ENCODE results near the gene MS4A4A. TPM values are rescaled to one million over a fixed set of nuclear protein-coding genes. Genes with fewer than 3 reads are reported as not detected.
A peak's percentile ranks its signal among the peaks of the same experiment; 100 is the strongest.

Gene MS4A4A
- total and polyA plus RNA-seq, 9 of the 15 experiments (the other 6 are each of a cell fraction or from before 2014, with no cell fraction given), result 0.77 to 41.4 (median 10.1) TPM

DNA sequence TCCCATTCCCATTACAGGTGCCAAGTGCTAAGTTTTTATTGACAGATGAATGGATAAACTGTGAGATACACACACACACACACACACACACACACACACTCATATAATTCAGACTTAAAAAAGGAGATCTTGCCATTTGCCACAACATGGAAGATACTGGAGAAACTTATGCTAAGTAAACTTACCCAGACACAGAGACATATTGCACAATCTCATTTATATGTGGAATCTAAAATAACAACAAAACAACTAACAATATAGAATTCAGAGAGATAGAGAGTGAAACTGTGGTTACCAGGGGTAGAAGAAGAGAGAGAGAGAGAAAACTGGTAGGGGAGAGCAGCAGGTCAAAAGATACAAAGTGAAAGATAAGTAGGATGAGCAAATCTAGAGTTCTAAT, 48.0 kb downstream of the MS4A4A start:
- no peaks in the 10 kb centered on the region for H3K79me2 ChIP-seq (ENCODE audit: control insufficient read depth, insufficient read depth, low read length)
- ChIA-PET POLR2A (no interaction called here), CTCF (ENCODE audit: low intra/inter-chr PET ratio) (no interaction called here)
- in situ Hi-C loops (cut with MboI) (no loop called here), intact Hi-C loops (cut with micrococcal nuclease) (no loop called here)
- no peak overlapping the region for H3K27ac ChIP-seq (ENCODE audit: extremely low read depth, low read depth, low read length)
- H3K9me1 ChIP-seq (ENCODE audit: control insufficient read depth, insufficient read depth, low read length), result no peaks in the 10 kb centered on the region
- FAIRE-seq (no peak), ATAC-seq (no peak), DNase-seq (ENCODE audit: extremely low read depth in 1 of 4, low spot score in 3 of 4) (no peak)
- no peak overlapping the region for H3K4me2 ChIP-seq (ENCODE audit: insufficient read depth, low read length)
- no peak overlapping the region for H3K9ac ChIP-seq (ENCODE audit: insufficient read depth in 1 of 2, low read depth in 2 of 2, low read length in 2 of 2)
- H3K4me1 ChIP-seq (replicated peaks in 1 of 2; ENCODE audit: control insufficient read depth in 2 of 2, insufficient read depth in 2 of 2, low read length in 2 of 2), result no peaks in the 10 kb centered on the region
- no peaks in the 10 kb centered on the region for H3K27me3 ChIP-seq (ENCODE audit: control insufficient read depth in 2 of 2, insufficient read depth in 2 of 2, low read length in 2 of 2)
- H4K20me1 ChIP-seq (replicated peaks; ENCODE audit: control insufficient read depth, insufficient read depth, low read length), result no peaks in the 10 kb centered on the region
- H3K9me3 ChIP-seq (replicated peaks; ENCODE audit: control insufficient read depth, insufficient read depth, low read depth, low read length), result no peaks in the 10 kb centered on the region
- H3K36me3 ChIP-seq (ENCODE audit: control insufficient read depth, insufficient read depth, low read length), result no peaks in the 10 kb centered on the region
- H3K4me3 ChIP-seq, result no peak overlapping the region
- TF ChIP-seq CEBPG (CRISPR knock-in tag; IDR thresholded peaks at IDR 0.05) (no peak), CEBPG (tag; conservative IDR thresholded peaks at IDR 0.05 in 1 of 2, IDR thresholded peaks at IDR 0.05 in 1 of 2) (peak in 1 of 2 experiments; percentile 48; a peak in 1 of 4 replicates), CEBPB (tag; IDR thresholded peaks at IDR 0.05) (peak; percentile 63), POU5F1 (IDR thresholded peaks at IDR 0.05; ENCODE audit: borderline replicate concordance, low read depth, low read length, partially characterized antibody) (no peak), TOE1 (IDR thresholded peaks at IDR 0.05; ENCODE audit: borderline replicate concordance) (no peak), TOE1 (CRISPR knock-in tag; IDR thresholded peaks at IDR 0.05; ENCODE audit: borderline replicate concordance, low read depth) (no peak)
- BruUV-seq (replicated peaks), result no TSS peak
- no peak overlapping the region for H2AFZ ChIP-seq (ENCODE audit: low read depth, low read length)

DNA sequence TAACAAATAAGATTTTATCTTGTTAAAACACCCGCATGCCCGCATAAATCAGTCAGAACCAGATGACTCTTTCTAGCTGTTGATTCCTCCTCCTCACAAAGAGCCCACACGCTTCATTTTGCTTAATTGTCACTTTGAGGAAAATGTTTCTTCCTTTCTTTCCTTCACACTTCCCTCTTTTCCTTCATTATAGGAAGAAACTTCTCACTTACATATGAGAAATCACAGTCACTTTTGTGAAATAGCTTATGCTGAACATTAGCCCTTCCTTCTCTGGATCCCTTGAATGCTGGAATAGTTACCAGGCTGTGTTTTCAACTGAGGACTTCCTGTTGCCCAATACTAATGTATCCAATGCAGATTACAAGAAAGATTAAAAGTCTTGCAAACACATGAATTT, 52.4 kb downstream of the MS4A4A start:
- ChIA-PET CTCF (ENCODE audit: low intra/inter-chr PET ratio) (no interaction called here), POLR2A (interaction anchor here (0.9 kb wide), 1 partner anchor 13 kb away, joined by 3 read pairs; no protein-coding TSS in a partner anchor)
- TF ChIP-seq ZNF134 (CRISPR knock-in tag; conservative IDR thresholded peaks at IDR 0.05) (no peak), TCF7L2 (IDR thresholded peaks at IDR 0.05; ENCODE audit: low read depth, low read length) (no peak), ARID2 (IDR thresholded peaks at IDR 0.05) (no peak), KLF6 (CRISPR knock-in tag; IDR thresholded peaks at IDR 0.05; ENCODE audit: borderline replicate concordance) (no peak), SP1 (CRISPR knock-in tag; IDR thresholded peaks at IDR 0.05) (no peak), ZNF354B (CRISPR knock-in tag; IDR thresholded peaks at IDR 0.05) (no peak), THRAP3 (IDR thresholded peaks at IDR 0.05; ENCODE audit: borderline replicate concordance) (no peak), DIDO1 (tag; IDR thresholded peaks at IDR 0.05; ENCODE audit: low read depth) (no peak)
- TF ChIP-seq, protein P1, sequence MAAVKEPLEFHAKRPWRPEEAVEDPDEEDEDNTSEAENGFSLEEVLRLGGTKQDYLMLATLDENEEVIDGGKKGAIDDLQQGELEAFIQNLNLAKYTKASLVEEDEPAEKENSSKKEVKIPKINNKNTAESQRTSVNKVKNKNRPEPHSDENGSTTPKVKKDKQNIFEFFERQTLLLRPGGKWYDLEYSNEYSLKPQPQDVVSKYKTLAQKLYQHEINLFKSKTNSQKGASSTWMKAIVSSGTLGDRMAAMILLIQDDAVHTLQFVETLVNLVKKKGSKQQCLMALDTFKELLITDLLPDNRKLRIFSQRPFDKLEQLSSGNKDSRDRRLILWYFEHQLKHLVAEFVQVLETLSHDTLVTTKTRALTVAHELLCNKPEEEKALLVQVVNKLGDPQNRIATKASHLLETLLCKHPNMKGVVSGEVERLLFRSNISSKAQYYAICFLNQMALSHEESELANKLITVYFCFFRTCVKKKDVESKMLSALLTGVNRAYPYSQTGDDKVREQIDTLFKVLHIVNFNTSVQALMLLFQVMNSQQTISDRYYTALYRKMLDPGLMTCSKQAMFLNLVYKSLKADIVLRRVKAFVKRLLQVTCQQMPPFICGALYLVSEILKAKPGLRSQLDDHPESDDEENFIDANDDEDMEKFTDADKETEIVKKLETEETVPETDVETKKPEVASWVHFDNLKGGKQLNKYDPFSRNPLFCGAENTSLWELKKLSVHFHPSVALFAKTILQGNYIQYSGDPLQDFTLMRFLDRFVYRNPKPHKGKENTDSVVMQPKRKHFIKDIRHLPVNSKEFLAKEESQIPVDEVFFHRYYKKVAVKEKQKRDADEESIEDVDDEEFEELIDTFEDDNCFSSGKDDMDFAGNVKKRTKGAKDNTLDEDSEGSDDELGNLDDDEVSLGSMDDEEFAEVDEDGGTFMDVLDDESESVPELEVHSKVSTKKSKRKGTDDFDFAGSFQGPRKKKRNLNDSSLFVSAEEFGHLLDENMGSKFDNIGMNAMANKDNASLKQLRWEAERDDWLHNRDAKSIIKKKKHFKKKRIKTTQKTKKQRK (IDR thresholded peaks at IDR 0.05; ENCODE audit: borderline replicate concordance, low read depth, low read length), result no peak
- Histone ChIP-seq H3K9me3 (replicated peaks; ENCODE audit: control insufficient read depth, insufficient read depth, low read depth, low read length) (no peaks in the 10 kb centered on the region), H3K27me3 (ENCODE audit: control insufficient read depth in 2 of 2, insufficient read depth in 2 of 2, low read length in 2 of 2) (no peaks in the 10 kb centered on the region), H3K4me2 (ENCODE audit: insufficient read depth, low read length) (no peak overlapping the region), H3K27ac (ENCODE audit: extremely low read depth, low read depth, low read length) (no peak overlapping the region), H3K4me3 (no peak overlapping the region), H3K4me1 (replicated peaks in 1 of 2; ENCODE audit: control insufficient read depth in 2 of 2, insufficient read depth in 2 of 2, low read length in 2 of 2) (no peaks in the 10 kb centered on the region; a peak in 1 of 5 replicates), H2AFZ (ENCODE audit: low read depth, low read length) (peak overlapping the region; percentile 25; the same call in 1 of the 2 replicates), H4K20me1 (replicated peaks; ENCODE audit: control insufficient read depth, insufficient read depth, low read length) (no peaks in the 10 kb centered on the region), H3K79me2 (ENCODE audit: control insufficient read depth, insufficient read depth, low read length) (no peaks in the 10 kb centered on the region), H3K9ac (ENCODE audit: insufficient read depth in 1 of 2, low read depth in 2 of 2, low read length in 2 of 2) (no peak overlapping the region), H3K9me1 (ENCODE audit: control insufficient read depth, insufficient read depth, low read length) (no peaks in the 10 kb centered on the region), H3K36me3 (ENCODE audit: control insufficient read depth, insufficient read depth, low read length) (no peaks in the 10 kb centered on the region)
- WGBS (ENCODE audit: insufficient coverage, low coverage, missing lambda C conversion rate), result 2% methylated on average over 3 of the region's 3 CpGs
- in situ Hi-C loops (cut with MboI) (no loop called here), intact Hi-C loops (cut with micrococcal nuclease) (loop anchor here (5.0 to 10.0 kb wide), 2 partner anchors 284 to 518 kb away; partner anchors contain the start of gene MRPL16)
- no peak for DNase-seq (ENCODE audit: extremely low read depth in 1 of 4, low spot score in 3 of 4)
- no TSS peak for BruUV-seq (replicated peaks)
- FAIRE-seq, result no peak
- ATAC-seq, result no peak
